Activated CD4-positive, alpha-beta T cell treated with anti-CD3 and anti-CD28 coated beads, Interleukin-2, amount 50 U/mL, for 16 hours (primary cell): Measurements from ENCODE around the gene SIK3.
"Not testable (repeated sequence)": the region's sequence is repeated elsewhere in the genome, so short reads cannot be mapped to it uniquely, and the experiment has no call there.

ENCODE experiments used
- DNase-seq: peaks from one replicate; pipeline ENCODE4 v3.0.0-alpha.2; 2020

SIK3 gene

GRCh38 chr11:117042689-117043088 is 55.5 kb downstream of the SIK3 start:
- DNase-seq: no peak

GRCh38 chr11:117039900-117040299 is 58.3 kb downstream of the SIK3 start:
- DNase-seq: peak; percentile 45

GRCh38 chr11:117039270-117039669 is 59.0 kb downstream of the SIK3 start:
- DNase-seq: no peak

DNA sequence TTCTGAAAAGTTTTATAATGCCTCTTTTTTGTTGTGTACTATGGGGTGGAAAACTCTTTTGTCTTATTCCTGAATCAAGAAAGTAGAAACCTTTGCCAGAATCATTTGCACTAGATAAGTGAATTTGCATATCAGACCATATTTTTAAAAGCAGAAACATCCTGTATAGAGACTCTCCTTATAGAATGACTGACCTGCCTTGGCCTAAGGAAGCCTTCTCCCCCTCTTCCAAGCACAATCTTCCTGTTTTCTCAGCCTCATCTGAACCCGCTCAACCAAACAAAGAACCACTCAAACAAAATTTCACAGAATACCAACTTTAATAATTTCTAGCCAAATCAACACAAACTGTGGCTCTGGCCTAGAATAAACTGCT is 60.3 kb downstream of the SIK3 start:
- no peak for DNase-seq

GRCh38 chr11:117037279-117037974 is 60.8 kb downstream of the SIK3 start:
- DNase-seq: no peak

DNA sequence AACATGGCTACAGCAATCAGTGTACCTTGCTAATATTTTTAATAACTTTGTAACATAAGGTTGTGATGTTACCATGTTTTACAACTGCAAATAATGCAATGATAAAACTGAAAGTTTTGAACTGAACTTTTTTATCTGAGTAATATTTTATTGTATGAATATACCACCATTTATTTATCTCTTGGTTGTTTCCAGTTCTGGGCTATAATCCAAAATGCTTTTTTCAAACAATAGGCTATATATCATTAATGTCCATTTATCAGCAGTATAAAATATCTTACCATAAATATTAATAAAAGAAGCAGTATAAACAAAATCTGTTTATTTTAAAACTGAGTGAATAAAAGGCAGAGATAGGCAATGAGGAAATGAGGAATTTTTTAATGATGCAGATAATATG is 63.3 kb downstream of the SIK3 start:
- DNase-seq: no peak

- DNase-seq: peak; percentile 84
These were observed 71.5 kb downstream of the SIK3 start for GRCh38 chr11:117026593-117027330.

- not testable (repeated sequence) for DNase-seq
These were observed 74.5 kb downstream of the SIK3 start for GRCh38 chr11:117023707-117024106.

- no peak for DNase-seq
These were observed 75.0 kb downstream of the SIK3 start for GRCh38 chr11:117023178-117023577.

GRCh38 chr11:117022526-117022925 is 75.7 kb downstream of the SIK3 start:
- peak; percentile 85 for DNase-seq

DNA sequence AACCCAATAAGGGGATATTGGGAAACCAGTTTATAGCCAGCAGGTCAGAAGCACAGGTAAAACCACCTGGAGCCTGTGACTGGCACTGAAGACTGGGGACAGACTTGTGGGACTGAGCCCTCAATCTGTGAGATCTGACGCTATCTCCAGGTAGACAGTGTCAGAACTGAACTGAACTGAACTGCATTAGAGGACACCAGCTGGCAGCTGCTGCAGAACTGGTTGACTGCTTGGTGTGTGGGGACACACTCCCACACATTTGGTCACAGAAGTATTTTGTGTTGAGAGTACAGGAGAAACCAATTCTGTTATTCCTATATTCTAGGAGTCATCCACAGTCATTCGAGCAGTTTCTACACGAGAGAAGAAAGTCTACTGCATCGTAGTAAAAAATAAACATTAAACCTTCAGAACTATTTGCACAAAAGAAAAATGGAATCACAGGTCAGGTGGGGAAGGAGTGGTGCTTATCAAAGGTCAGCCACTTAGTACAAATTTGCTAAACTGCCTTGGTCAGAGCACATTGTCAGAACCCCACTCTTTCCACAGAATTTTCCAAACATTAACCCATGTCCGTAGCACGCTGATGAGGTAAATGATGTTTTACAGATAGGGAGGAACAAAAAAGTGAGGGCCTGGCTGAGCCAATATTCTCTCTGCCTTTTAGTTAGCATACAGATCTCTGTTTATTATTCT is 77.2 kb downstream of the SIK3 start:
- peak; percentile 38 for DNase-seq

DNA sequence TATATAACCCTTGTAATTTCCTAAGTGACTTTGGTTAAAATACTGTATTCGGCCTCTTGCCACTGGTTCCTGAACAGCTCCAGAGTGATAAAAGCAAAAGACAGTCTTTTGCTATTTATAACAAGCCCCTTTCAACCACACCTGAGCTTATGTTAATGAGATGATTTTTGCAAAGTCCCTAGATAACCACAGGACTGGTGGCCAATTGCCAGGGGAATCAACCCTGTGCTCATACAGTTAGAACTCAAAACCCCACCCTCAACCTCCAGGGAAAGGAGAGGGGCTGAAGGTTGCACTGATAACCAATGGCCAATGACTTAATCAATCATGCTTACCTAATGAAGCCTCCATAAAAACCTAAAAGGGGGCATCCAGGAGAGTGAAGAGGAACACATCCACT is 77.9 kb downstream of the SIK3 start:
- DNase-seq: no peak

GRCh38 chr11:117019871-117020270 is 78.4 kb downstream of the SIK3 start:
- DNase-seq: peak; percentile 51

DNA sequence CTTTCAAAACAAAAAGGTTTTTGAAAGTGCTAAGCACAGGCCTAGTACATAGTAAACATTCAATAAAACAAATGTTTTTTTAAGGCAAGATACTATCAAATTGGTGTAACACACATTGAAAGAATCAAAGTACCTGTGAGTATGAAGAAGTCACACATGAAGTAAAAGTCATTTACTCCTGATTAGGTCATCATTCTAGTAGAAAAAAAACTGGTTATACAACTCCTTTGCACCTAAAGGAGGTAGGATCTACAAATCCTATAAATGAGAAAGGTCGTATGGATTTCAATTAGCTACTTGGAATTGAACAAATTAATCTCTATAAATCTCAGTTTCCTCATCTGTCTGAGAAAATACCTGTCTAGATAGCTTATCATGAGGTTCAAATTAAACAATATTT is 80.8 kb downstream of the SIK3 start:
- no peak for DNase-seq

- DNase-seq: no peak
These were observed 81.5 kb downstream of the SIK3 start for GRCh38 chr11:117016747-117017146.

DNA sequence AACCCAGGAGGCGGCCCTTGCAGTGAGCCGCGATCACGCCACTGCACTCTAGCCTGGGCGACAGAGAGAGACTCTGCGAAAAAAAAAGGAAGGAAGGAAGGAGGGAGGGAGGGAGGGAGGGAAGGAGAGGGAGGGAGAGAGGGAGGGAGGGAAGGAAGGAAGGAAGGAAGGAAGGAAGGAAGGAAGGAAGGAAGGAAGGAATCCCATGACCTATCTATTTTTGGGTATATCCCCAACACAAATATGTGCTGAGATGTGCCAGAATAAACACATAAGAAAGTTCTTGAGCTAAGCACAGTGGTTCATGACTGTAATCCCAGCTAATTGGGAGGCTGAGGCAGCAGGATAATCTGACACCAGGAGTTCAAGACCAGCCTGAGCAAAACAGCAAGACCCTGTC is 82.0 kb downstream of the SIK3 start:
- no peak for DNase-seq

- no peak for DNase-seq
These were observed 86.7 kb downstream of the SIK3 start for GRCh38 chr11:117011541-117011898.

DNA sequence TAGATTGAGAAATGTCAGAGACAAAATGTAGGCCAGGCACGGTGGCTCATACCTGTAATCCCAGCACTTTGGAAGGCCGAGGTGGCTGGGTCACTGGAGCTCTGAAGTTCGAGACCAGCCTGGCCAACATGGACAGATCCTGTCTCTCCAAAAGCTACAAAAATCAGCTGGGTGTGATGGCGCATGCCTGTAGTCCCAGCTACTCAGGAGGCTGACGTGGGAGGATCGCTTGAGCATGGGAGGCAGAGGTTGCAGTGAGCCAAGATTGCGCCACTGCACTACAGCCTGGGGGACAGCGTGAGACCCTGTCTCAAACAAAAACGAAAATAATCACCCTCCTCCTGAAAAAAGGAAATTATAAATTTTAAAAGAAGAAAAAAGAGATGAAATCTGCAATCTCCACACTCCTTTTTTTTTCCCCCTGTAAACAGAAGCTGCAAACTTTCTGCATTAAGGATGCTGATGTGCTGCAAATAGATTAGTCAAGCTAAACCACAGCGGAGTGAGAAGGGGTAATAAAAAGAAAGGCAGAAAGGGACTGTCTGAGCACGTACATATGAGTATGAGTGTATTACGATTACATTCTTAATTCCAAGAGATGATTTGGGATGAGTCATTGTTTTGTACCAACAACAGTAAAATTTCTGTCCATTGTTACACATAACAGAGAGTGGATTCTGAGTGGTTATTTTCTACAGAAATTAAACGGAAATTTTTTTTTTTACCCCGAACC is 87.3 kb downstream of the SIK3 start:
- peak; percentile 90 for DNase-seq

DNA sequence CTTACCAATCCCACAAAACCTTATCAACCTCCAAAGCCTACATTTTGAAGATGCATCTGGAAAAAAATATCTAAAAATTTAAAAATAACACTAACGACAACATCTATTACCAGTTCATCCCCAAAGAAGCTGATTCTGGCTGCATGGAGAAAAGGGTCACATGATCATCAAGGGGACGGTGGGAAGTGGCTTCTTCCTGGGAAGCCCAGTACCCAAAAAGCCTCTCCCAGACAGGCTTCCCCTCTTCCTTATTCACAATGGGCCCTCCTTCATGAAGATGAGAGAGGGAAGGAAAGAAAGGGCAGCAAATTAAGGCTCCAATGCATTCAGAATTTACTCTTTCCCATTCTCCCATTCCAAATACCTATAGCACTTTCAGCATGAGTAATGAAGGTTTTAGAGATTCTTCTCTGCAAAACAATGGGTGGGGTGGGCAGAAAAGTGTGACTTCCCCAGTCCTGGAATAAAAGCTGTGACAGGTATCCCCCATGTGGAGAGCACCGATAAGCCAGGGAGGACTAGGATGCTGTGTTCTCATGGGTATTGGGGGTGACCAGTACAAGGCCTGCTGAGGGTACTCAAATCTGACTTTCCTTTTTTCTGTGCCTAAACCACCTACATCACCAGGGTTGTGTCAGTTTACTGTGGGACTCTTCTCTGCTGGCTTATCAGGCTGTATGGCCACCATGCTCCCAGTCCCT is 88.2 kb downstream of the SIK3 start:
- DNase-seq: peak; percentile 57

DNA sequence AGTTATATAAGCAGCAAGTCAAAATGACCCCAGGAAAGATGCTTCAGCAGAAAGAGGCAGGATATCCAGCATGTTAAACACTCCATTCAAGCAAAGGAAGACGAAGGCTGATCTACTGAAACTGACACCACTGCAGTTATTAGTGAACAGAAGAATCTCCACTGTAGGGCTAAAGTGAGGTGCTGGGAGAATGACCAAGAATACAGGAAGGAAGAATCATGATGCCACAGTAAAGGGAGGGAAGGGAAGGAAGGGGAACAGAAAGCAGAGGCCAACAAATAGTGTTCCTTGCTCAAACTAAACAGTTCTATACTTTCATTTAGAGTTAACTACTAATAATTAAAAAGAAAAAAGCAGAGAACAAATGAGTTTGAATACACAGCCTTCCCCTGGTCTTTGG is 92.5 kb downstream of the SIK3 start:
- no peak for DNase-seq

GRCh38 chr11:117002639-117003299 is 95.5 kb downstream of the SIK3 start:
- peak; percentile 75 for DNase-seq
